K562 (cell line): ENCODE measurements around the gene ZFAND6. TPM values are rescaled to one million over a fixed set of nuclear protein-coding genes. Genes with fewer than 3 reads are reported as not detected.

Experiments
- ATAC-seq: fragments of 200-7000 bp; cut with Tn5 transposase; 3 replicates; pipeline ENCODE4 v1.9.1; 2020; ENCODE audit warnings: moderate library complexity
- BruUV-seq: library from RNA; stranded (reverse); fragments of 400-500 nt; replicated peaks from 2 replicates; lab custom pipeline; 2021; lab: Mats Ljungman, UMichigan
- CTCF ChIA-PET: fragments of 300-600 bp; formaldehyde crosslinking; extraction: SDS; loops from one replicate; lab custom pipeline; 2021; ENCODE audit warnings: low intra/inter-chr PET ratio; lab: Yijun Ruan, JAX
- POLR2A ChIA-PET: fragments of 300-600, 350-650 bp; sonication (Branson Sonifier 250); formaldehyde crosslinking; extraction: SDS; loops from one replicate; lab custom pipeline; 2021; ENCODE audit warnings: antibody characterized with exemption, inconsistent platforms; lab: Yijun Ruan, JAX
- DNase-seq, 4 experiments: peaks; one replicate each; pipeline versions ENCODE4 v3.0.0 to v3.0.0-alpha.2; 2011 to 2018; ENCODE audit warnings: low spot score in 3 of 4, mixed read lengths in 3 of 4; ENCODE audit errors: extremely low read depth in 1 of 4
- FAIRE-seq: peaks from 2 replicates; lab custom pipeline; 2011; peaks lifted over from hg19 to GRCh38; lab: Jason Lieb, UNC
- H2AFZ ChIP-seq: 2 replicates; pipeline ENCODE4 v1.6.0; 2011; ENCODE audit warnings: low read depth, low read length, control low read depth, inconsistent platforms
- H3K27ac ChIP-seq: fragments of 200-600 bp; 3 replicates; pipeline ENCODE4 v1.8.0; 2011; ENCODE audit warnings: low read depth, mild to moderate bottlenecking, control low read depth, inconsistent platforms, low read length, moderate library complexity, mixed read lengths; ENCODE audit errors: extremely low read depth
- H3K27me3 ChIP-seq, 2 experiments: fragments of 300-600 bp in 1 of 2; 2 replicates in 1 of 2; 3 replicates in 1 of 2; pipeline versions ENCODE4 v1.6.0 to v1.8.0; 2011; ENCODE audit warnings: inconsistent platforms in 2 of 2, low read length in 2 of 2, mild to moderate bottlenecking in 1 of 2, mixed read lengths in 1 of 2, moderate library complexity in 1 of 2; ENCODE audit not compliant: control insufficient read depth in 2 of 2, insufficient read depth in 2 of 2
- H3K36me3 ChIP-seq: fragments of 300-600 bp; 3 replicates; pipeline ENCODE4 v1.8.0; 2011; ENCODE audit warnings: mild to moderate bottlenecking, low read length, inconsistent platforms; ENCODE audit not compliant: control insufficient read depth, insufficient read depth
- H3K4me1 ChIP-seq, 2 experiments: fragments of 200-600 bp in 1 of 2; replicated peaks in 1 of 2; 2 replicates in 1 of 2; 3 replicates in 1 of 2; pipeline versions ENCODE4 v1.5.1 to v1.8.0; 2011; ENCODE audit warnings: inconsistent platforms in 2 of 2, low read length in 2 of 2, mild to moderate bottlenecking in 1 of 2, mixed read lengths in 1 of 2, moderate library complexity in 1 of 2; ENCODE audit not compliant: control insufficient read depth in 2 of 2, insufficient read depth in 2 of 2
- H3K4me2 ChIP-seq: 2 replicates; pipeline ENCODE4 v1.6.1; 2011; ENCODE audit warnings: low read length, control low read depth, inconsistent platforms, mixed read lengths; ENCODE audit not compliant: insufficient read depth
- H3K4me3 ChIP-seq: fragments of 200-600 bp; sonication (generic), shearing (Covaris generic); 2 replicates; pipeline ENCODE4 v1.5.1; 2016; ENCODE audit warnings: control low read depth, inconsistent platforms
- H3K79me2 ChIP-seq: fragments of 200-600 bp; 3 replicates; pipeline ENCODE4 v1.8.0; 2011; ENCODE audit warnings: low read length, inconsistent platforms; ENCODE audit not compliant: control insufficient read depth, insufficient read depth
- H3K9ac ChIP-seq, 2 experiments: 2 replicates each; pipeline versions ENCODE4 v1.6.0 to v1.6.1; 2011; ENCODE audit warnings: low read depth in 2 of 2, low read length in 2 of 2, control low read depth in 1 of 2, inconsistent platforms in 1 of 2, mild to moderate bottlenecking in 1 of 2, mixed read lengths in 1 of 2; ENCODE audit not compliant: insufficient read depth in 1 of 2
- H3K9me1 ChIP-seq: one replicate; pipeline ENCODE4 v1.6.0; 2011; ENCODE audit warnings: inconsistent platforms, mild to moderate bottlenecking, low read length, moderate library complexity; ENCODE audit not compliant: control insufficient read depth, insufficient read depth
- H3K9me3 ChIP-seq: replicated peaks from 2 replicates; pipeline ENCODE4 v1.5.1; 2011; ENCODE audit warnings: low read depth, low read length, inconsistent platforms; ENCODE audit not compliant: control insufficient read depth, insufficient read depth
- H4K20me1 ChIP-seq: replicated peaks from 2 replicates; pipeline ENCODE4 v1.6.1; 2011; ENCODE audit warnings: low read length, inconsistent platforms, mixed read lengths; ENCODE audit not compliant: control insufficient read depth, insufficient read depth
- FOXA3 ChIP-seq, 2 experiments: fragments of 450-650 bp in 1 of 2; sonication (generic) in 1 of 2; formaldehyde crosslinking; IDR thresholded peaks in 1 of 2; conservative IDR thresholded peaks in 1 of 2; 2 replicates each; pipeline versions ENCODE4 v1.4.0 to v1.8.0; 2020 to 2022; ENCODE audit warnings: mild to moderate bottlenecking in 2 of 2, missing genetic modification reagents in 1 of 2
- FOXP1 ChIP-seq: sonication (generic); formaldehyde crosslinking; IDR thresholded peaks from 2 replicates; pipeline ENCODE4 v1.8.0; 2022; ENCODE audit warnings: mild to moderate bottlenecking, missing genetic modification reagents
- GATAD2B ChIP-seq: fragments of 450-650 bp; IDR thresholded peaks from 2 replicates; pipeline ENCODE4 v1.6.1; 2017; ENCODE audit warnings: mild to moderate bottlenecking, borderline replicate concordance
- GTF2A2 ChIP-seq: IDR thresholded peaks from 2 replicates; pipeline ENCODE4 v1.6.1; 2016; ENCODE audit warnings: mild to moderate bottlenecking, missing genetic modification characterization, missing compliant biosample characterization
- GTF2E2 ChIP-seq: fragments of 200-800 bp; sonication (Bioruptor generic); IDR thresholded peaks from 2 replicates; pipeline ENCODE4 v1.6.1; 2016; ENCODE audit warnings: missing genetic modification characterization, missing compliant biosample characterization
- LCOR ChIP-seq: sonication (generic); formaldehyde crosslinking; IDR thresholded peaks from 2 replicates; pipeline ENCODE4 v1.8.0; 2022; ENCODE audit warnings: mild to moderate bottlenecking, missing genetic modification reagents
- NFXL1 ChIP-seq: fragments of 450-650 bp; formaldehyde crosslinking; IDR thresholded peaks from 2 replicates; pipeline ENCODE4 v1.4.0; 2021; ENCODE audit warnings: mild to moderate bottlenecking
- PHF20 ChIP-seq: fragments of 450-650 bp; IDR thresholded peaks from 2 replicates; pipeline ENCODE4 v1.6.1; 2018; ENCODE audit not compliant: partially characterized antibody
- SRF ChIP-seq, 2 experiments: fragments of 250-450, 450-650 bp in 1 of 2; sonication (Bioruptor Pico) in 1 of 2; sonication (generic) in 1 of 2; formaldehyde crosslinking; IDR thresholded peaks; 2 replicates each; pipeline versions ENCODE4 v1.5.0 to v1.5.1; 2020 to 2022; ENCODE audit warnings: mild to moderate bottlenecking in 1 of 2, missing genetic modification reagents in 1 of 2
- XRCC3 ChIP-seq: fragments of 450-650 bp; IDR thresholded peaks from 2 replicates; pipeline ENCODE4 v1.6.1; 2017; ENCODE audit warnings: mild to moderate bottlenecking, moderate library complexity
- ZC3H4 ChIP-seq: sonication (generic); formaldehyde crosslinking; IDR thresholded peaks from 2 replicates; pipeline ENCODE4 v1.9.0; 2021; ENCODE audit warnings: missing genetic modification reagents, borderline replicate concordance
- WGBS: fragments of 100-300 bp; shearing (Covaris generic); methylation state at CpG from one replicate; pipeline ENCODE4 v1.1.6; 2016; ENCODE audit warnings: low coverage, mixed read lengths; ENCODE audit not compliant: insufficient coverage; ENCODE audit errors: missing lambda C conversion rate; 5-methylcytosine and 5-hydroxymethylcytosine counted together
- in situ Hi-C: fragments of 300-500 bp; cut with MboI; formaldehyde crosslinking; loops from 4 replicates; pipeline ENCODE4 v1.15.0; 2018; ENCODE audit warnings: inconsistent platforms, mixed read lengths
- intact Hi-C: fragments of 100-400 bp; cut with micrococcal nuclease; formaldehyde crosslinking; loops from 2 replicates; pipeline ENCODE4 v1.14.2; 2022
- polyA plus RNA-seq, 8 experiments: library from polyadenylated mRNA; depleted of rRNA in 4 of 8; stranded (reverse) in 5 of 8; unstranded in 3 of 8; fragments of >200 nt; fragmentation: Nextera tagmentation in 2 of 8; fragmentation: Illumina TruSeq in 1 of 8; extraction: Ambion mirVana in 2 of 8; extraction: Trizol in 1 of 8; gene quantifications; 2 replicates each; pipeline versions ENCODE4 v1.2.1 to v1.2.3, GENCODE V29; 2011 to 2014; ENCODE audit warnings: inconsistent platforms in 1 of 8, missing spikeins in 1 of 8
- total RNA-seq, 7 experiments: library from RNA; depleted of rRNA in 6 of 7; stranded (reverse); fragments of >200 nt in 6 of 7; fragmentation: Illumina TruSeq in 2 of 7; extraction: Trizol in 2 of 7; gene quantifications; 2 replicates each; pipeline versions ENCODE4 v1.2.1 to v1.2.3, GENCODE V29; 2011 to 2021; ENCODE audit warnings: low replicate concordance in 1 of 7
- TF ChIP-seq, protein P1 (sequence below): fragments of 450-650 bp; IDR thresholded peaks from 2 replicates; pipeline ENCODE4 v1.6.1; 2016; ENCODE audit warnings: missing biosample characterization, missing genetic modification characterization
- TF ChIP-seq, protein P2 (sequence below): fragments of 450-650 bp; formaldehyde crosslinking; IDR thresholded peaks from 2 replicates; pipeline ENCODE4 v1.4.0; 2020; ENCODE audit warnings: mild to moderate bottlenecking, moderate library complexity
- TF ChIP-seq, protein P3 (sequence below): sonication (generic); formaldehyde crosslinking; IDR thresholded peaks from 2 replicates; pipeline ENCODE4 v1.5.0; 2020; ENCODE audit warnings: missing genetic modification reagents

Gene ZFAND6
- total and polyA plus RNA-seq, 9 of the 15 experiments (the other 6 are each of a cell fraction or from before 2014, with no cell fraction given): 53.9 to 206 (median 88.9) TPM

DNA sequence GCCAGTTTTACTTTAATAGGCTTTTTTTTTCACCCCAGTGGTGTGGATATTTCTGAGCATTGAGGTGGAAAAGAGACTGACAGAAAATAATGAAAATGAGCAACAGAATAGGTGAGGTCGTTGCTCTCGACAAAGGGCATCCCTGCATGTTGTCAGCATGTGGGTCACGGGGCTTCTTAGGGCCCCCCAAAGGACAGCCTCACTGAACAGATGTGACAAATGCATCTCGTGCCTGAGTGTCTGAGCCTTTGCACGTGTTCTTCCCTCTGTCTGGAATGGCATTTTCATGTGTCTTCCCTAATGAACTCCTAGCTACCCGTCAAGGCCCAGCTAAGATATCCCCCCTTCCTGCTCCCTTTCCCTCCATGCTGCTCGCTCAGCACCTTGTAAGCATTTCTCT is 125.1 kb downstream of the ZFAND6 start:
- Histone ChIP-seq H3K27ac (no peak overlapping the region), H4K20me1 (no peaks in the 10 kb centered on the region), H2AFZ (no peak overlapping the region), H3K79me2 (no peaks in the 10 kb centered on the region), H3K27me3 (no peaks in the 10 kb centered on the region), H3K36me3 (peaks cover 89% of the 10 kb centered on the region; the same call in 2 of the 3 replicates), H3K4me1 (no peaks in the 10 kb centered on the region), H3K4me2 (no peak overlapping the region), H3K9me1 (no peaks in the 10 kb centered on the region), H3K9me3 (no peaks in the 10 kb centered on the region), H3K4me3 (no peak overlapping the region), H3K9ac (no peak overlapping the region)
- 92% methylated on average over 7 of the region's 7 CpGs for WGBS
- CTCF ChIA-PET: no interaction called here
- TF ChIP-seq LCOR (CRISPR knock-in tag): no peak
- no peak for TF ChIP-seq GATAD2B
- no peak for TF ChIP-seq PHF20
- no peak for TF ChIP-seq ZC3H4
- no peak for TF ChIP-seq FOXP1 (CRISPR knock-in tag)
- TF ChIP-seq, protein P1, sequence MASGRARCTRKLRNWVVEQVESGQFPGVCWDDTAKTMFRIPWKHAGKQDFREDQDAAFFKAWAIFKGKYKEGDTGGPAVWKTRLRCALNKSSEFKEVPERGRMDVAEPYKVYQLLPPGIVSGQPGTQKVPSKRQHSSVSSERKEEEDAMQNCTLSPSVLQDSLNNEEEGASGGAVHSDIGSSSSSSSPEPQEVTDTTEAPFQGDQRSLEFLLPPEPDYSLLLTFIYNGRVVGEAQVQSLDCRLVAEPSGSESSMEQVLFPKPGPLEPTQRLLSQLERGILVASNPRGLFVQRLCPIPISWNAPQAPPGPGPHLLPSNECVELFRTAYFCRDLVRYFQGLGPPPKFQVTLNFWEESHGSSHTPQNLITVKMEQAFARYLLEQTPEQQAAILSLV (tag): no peak
- TF ChIP-seq NFXL1 (CRISPR knock-in tag): no peak
- no peak for TF ChIP-seq XRCC3
- no peak for TF ChIP-seq SRF (CRISPR knock-in tag; IDR thresholded peaks at IDR 0.05)
- TF ChIP-seq GTF2E2 (tag): no peak
- no peak for TF ChIP-seq GTF2A2 (tag)
- no peak for TF ChIP-seq FOXA3 (CRISPR knock-in tag; conservative IDR thresholded peaks at IDR 0.05 in 1 of 2, IDR thresholded peaks at IDR 0.05 in 1 of 2)
- TF ChIP-seq, protein P2, sequence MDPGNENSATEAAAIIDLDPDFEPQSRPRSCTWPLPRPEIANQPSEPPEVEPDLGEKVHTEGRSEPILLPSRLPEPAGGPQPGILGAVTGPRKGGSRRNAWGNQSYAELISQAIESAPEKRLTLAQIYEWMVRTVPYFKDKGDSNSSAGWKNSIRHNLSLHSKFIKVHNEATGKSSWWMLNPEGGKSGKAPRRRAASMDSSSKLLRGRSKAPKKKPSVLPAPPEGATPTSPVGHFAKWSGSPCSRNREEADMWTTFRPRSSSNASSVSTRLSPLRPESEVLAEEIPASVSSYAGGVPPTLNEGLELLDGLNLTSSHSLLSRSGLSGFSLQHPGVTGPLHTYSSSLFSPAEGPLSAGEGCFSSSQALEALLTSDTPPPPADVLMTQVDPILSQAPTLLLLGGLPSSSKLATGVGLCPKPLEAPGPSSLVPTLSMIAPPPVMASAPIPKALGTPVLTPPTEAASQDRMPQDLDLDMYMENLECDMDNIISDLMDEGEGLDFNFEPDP (CRISPR knock-in tag): no peak
- TF ChIP-seq, protein P3, sequence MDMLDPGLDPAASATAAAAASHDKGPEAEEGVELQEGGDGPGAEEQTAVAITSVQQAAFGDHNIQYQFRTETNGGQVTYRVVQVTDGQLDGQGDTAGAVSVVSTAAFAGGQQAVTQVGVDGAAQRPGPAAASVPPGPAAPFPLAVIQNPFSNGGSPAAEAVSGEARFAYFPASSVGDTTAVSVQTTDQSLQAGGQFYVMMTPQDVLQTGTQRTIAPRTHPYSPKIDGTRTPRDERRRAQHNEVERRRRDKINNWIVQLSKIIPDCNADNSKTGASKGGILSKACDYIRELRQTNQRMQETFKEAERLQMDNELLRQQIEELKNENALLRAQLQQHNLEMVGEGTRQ (CRISPR knock-in tag): no peak
- FAIRE-seq (no peak), DNase-seq (no peak), ATAC-seq (no peak)
- BruUV-seq: no TSS peak
- in situ Hi-C loops: no loop called here
- intact Hi-C loops: no loop called here
- POLR2A ChIA-PET: interaction anchor here (1.0 kb wide), 1 partner anchor 13 kb away, joined by 4 read pairs; no protein-coding TSS in a partner anchor
